Measurements from ENCODE around the gene NR1H2. TPM values are rescaled to one million over a fixed set of nuclear protein-coding genes. Genes with fewer than 3 reads are reported as not detected.

NR1H2 gene
- total RNA-seq, 1 donor from 2014 or later, result 150 TPM

DNA sequence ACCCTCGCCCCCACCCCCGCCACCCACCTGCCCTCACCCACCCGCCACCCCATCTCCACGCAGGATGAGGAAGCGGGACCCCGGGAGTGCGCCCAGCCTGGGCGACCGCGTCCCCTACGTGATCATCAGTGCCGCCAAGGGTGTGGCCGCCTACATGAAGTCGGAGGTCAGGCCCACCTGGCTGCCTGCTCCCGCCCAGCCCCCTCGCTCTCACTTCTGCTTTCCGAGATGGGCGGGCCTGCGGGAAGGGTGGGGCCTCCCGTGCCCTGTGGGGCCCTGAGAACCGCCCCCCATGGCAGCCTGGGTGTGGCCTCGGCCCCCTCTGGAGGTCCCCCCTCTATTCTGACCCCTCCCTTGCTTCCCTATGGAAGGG is 39.4 kb downstream of the NR1H2 start:
- no peak for TF ChIP-seq CTCF (IDR thresholded peaks at IDR 0.05)
- DNase-seq (ENCODE audit: low spot score in 2 of 2), result no peak
- intact Hi-C loops (cut with DNase I), result no loop called here
- Histone ChIP-seq H3K4me1 (peaks cover 3 to 6% of the 10 kb centered on the region in 2 donors), H3K9me3 (no peaks in the 10 kb centered on the region), H3K27ac (no peak overlapping the region), H3K4me3 (no peak overlapping the region), H3K27me3 (peaks cover 7% of the 10 kb centered on the region), H3K36me3 (no peaks in the 10 kb centered on the region)

DNA sequence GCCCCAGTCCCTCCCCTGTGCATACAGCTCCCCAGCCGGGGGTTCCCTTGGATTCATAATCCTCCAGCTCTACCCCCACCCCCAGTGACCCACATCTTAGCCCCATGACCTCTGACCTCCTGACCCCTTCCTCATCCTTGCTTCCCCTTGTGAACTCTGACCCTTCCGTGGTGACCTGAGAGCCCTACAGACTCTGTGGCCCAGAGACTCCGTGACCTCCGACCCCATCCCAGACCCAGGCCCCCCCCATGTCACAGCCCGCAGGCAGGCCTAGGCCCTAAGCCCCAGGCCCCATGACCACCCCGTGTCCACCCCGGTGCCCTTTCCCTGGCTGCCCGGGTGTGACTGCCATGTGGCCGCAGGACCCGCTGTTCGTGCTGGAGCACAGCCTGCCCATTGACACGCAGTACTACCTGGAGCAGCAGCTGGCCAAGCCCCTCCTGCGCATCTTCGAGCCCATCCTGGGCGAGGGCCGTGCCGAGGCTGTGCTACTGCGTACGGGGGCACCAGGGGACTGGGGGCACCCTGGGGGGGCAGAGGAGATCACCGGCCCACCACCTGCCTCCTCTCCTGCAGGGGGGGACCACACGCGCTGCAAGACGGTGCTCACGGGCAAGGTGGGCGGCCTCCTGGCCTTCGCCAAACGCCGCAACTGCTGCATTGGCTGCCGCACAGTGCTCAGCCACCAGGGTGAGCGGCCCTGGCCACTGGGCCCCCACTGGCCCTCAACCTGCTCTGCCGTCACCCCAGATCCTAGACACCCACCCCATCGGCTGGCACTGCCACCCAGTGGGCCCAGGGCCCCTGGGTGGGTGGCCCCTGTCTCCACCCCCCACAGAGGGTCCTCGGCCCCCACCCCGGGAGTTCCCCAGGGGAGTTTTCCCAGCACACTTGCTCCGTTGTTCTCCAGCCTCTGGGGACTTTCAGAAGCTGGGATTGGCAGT is 40.0 kb downstream of the NR1H2 start:
- Histone ChIP-seq H3K9me3 (no peaks in the 10 kb centered on the region), H3K36me3 (no peaks in the 10 kb centered on the region), H3K27ac (no peak overlapping the region), H3K4me3 (no peak overlapping the region), H3K4me1 (peaks cover 3 to 6% of the 10 kb centered on the region in 2 donors), H3K27me3 (peaks cover 7% of the 10 kb centered on the region)
- intact Hi-C loops (cut with DNase I), result no loop called here
- no peak for TF ChIP-seq CTCF (IDR thresholded peaks at IDR 0.05)
- DNase-seq (ENCODE audit: low spot score in 2 of 2), result no peak

DNA sequence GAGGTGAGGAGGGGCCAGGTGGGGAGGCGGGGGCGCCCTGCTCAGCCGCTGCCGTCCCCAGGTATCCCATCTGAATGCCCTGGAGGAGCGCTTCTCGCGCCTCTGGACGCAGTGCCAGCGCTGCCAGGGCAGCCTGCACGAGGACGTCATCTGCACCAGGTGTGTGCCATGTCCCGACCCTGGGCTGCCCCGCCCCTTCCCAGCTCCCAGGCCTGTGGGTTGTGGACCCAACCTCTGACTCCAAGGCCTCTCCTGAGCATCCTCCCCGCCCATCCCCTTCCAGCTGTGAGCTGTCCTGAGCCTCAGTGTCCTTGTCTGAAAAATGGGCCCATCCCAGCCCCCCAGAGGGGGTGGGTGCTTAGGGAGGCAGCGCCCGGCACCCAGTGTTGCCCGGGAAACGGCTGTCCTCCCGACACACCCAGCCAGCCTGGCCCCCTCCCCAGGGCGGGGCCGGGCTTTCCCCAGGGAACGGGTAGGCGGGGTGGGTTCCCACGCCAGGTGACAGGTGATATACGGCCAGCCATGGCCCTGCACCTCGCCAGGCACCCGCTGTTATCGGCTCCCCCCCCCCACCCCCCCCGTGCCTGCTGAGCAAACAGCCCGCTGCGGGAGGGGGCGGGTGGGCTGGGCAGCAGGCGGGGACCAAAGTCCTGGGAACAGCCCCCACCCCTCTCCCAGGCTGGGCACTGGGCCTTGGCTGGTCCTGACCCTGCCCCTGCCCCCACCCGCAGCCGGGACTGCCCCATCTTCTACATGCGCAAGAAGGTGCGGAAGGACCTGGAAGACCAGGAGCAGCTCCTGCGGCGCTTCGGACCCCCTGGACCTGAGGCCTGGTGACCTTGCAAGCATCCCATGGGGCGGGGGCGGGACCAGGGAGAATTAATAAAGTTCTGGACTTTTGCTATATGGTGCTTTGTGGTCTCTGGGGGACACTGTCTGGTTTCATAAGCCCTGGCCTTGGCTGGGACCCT is 41.1 kb downstream of the NR1H2 start:
- Histone ChIP-seq H3K4me3 (no peak overlapping the region), H3K36me3 (no peaks in the 10 kb centered on the region), H3K27me3 (peaks cover 7% of the 10 kb centered on the region), H3K4me1 (peaks cover 3 to 6% of the 10 kb centered on the region in 2 donors), H3K27ac (no peak overlapping the region), H3K9me3 (no peaks in the 10 kb centered on the region)
- intact Hi-C loops (cut with DNase I), result no loop called here
- TF ChIP-seq CTCF (IDR thresholded peaks at IDR 0.05), result no peak
- no peak for DNase-seq (ENCODE audit: low spot score in 2 of 2)

DNA sequence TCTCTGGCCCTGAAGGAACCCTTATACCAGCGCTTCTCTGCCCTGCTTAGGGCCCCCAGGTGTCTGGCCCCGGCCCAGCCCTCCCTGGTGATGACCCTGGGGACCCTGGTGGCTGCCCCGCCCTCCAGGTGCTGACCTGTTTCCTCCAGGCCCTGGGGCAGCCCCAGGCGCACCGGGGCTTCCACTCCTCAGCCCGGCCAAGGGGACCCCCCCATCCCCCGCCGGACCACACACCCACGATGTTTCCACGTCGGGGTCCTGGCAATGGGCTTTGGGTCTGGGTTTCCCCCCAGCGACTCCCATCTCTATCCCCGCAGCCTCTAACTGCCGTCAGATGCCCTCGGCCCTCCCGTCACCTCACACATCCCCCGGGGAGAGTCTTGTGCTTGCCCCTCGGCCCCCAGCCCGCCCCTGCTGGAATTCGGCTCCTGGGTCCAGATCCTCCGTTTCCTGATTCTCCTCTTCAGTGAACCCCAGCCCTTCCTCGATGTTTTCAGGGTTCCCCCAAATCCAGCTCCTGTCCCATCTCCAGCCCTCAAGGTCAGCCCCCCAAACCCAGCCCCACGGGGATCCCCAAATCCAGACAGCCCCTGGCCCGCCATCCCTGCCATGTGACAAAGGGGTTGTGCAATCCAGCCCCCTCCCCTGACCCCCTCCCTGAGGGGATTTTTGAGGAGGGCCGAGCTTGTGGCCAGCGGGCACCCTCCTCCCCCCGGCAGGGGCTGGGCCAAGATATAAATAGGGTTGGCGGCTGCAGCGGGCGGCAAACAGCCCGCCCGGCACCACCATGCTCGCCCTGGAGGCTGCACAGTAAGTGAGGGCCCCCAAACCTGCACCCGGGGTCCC is 42.1 kb downstream of the NR1H2 start, which contains the start of gene SPIB:
Gene SPIB (plus strand): TSS at position 763 of the 846 bp plus-strand sequence. CDS start 25 bp downstream, at position 788.
- H3K36me3 ChIP-seq, result no peaks in the 10 kb centered on the region
- H3K4me1 ChIP-seq, result peaks cover 3 to 6% of the 10 kb centered on the region in 2 donors
- H3K27me3 ChIP-seq, result peaks cover 7% of the 10 kb centered on the region
- H3K27ac ChIP-seq, result no peak within 1 kb of the TSS
- DNase-seq (ENCODE audit: low spot score in 2 of 2), result no peak
- H3K4me3 ChIP-seq, result no peak within 1 kb of the TSS
- intact Hi-C loops (cut with DNase I), result no loop called here
- TF ChIP-seq CTCF (IDR thresholded peaks at IDR 0.05), result no peak
- no peaks in the 10 kb centered on the region for H3K9me3 ChIP-seq
